GM04504 (cell line): ENCODE measurements around the gene SNX24.

Experiments
- DNase-seq: peaks from one replicate; pipeline ENCODE4 v3.0.0-alpha.2; 2012; ENCODE audit warnings: low read depth

SNX24 gene

DNA sequence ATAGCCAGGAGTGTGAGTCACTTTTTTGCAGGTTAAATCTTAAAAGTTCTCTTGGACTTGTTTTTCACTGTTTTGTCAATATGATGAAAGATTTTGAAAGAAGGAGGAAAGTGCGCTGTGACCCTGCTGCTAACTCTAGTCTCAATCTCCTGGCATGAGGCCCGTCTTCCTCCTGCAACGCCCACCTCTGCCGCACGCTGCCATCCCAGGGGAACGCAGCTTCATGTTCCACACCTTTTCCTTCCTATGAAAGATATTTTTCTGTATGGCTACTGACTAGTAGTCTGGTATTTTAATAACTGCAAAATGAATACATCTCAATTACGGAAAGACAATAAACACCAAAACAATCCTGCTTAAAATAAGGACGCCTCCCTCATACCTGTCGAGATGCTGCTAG is 182.8 kb downstream of the SNX24 start:
- DNase-seq, result no peak

DNA sequence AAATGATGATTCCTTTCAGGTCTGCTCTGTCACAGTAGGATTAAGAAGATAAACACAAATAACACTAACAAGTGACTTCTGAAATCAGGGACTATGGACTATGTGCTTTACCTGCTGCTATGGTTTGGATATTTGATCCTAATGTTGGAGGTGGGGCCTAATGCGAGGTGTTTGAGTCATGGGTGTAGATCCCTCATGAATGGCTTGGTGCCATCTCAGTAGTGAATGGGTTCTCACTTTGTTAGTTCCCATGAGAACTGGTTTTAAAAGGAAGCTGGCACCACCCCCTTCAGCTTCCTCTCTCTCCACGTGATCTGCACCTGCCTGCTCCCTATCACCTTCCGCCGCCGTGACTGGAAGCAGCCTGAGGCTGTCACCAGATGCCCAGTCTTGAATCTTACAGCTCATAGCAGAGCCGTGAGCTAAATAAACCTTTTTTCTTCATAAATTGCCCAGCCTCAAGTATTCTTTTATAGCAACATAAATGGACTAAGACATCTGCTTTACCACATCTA is 187.8 kb downstream of the SNX24 start:
- no peak for DNase-seq

DNA sequence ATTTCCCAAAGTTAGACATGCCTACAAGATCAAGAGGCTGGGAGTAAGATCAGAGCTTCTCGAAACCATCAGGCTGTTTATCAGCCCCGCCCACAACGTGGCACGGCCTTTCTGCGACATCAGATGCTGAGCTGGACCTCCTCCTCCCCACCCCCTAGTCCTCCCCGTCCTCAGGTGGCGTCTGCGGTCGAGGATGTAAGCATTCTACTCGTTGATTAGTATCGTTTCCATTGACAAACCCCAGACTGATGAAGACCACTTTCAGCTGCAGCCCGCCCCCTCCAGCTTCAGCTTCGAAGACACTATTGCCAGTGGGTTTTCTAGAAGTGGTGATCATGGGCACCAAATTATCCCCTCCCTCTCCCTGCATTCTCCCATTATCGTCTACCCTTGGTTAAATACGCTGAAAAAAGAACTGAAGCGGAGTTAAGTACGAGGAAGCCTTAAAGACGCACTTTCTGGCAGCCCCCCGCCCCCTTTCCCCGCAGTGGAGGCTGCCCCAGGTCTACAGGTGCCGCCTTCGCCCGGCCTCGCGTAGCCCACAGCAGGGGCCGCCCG is 190.0 kb downstream of the SNX24 start:
- peak; percentile 7 for DNase-seq

DNA sequence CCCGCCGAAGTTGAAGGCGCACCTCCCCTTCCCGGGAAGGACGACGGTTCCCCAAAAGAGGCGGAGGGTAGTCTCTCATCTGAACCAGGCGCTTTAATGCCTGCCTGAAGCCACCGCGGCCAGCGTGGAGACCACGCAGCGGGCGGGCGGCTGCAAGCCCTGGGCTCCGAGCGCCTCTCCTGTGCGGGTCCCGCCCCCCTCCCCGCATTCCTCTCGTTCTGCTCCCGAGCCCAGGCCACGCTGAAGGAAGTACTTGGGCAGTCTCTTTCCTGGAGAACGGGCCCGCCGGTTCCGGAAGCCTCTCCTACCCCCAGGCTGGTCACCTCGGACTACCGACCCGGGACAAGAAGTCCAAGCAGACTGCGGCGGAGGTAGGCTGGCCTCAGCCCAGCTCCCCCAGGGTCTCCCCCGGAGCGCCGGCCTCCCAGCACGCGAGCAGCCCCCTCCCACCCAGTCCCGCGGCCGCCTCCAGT is 190.5 kb downstream of the SNX24 start:
- peak; percentile 16 for DNase-seq

DNA sequence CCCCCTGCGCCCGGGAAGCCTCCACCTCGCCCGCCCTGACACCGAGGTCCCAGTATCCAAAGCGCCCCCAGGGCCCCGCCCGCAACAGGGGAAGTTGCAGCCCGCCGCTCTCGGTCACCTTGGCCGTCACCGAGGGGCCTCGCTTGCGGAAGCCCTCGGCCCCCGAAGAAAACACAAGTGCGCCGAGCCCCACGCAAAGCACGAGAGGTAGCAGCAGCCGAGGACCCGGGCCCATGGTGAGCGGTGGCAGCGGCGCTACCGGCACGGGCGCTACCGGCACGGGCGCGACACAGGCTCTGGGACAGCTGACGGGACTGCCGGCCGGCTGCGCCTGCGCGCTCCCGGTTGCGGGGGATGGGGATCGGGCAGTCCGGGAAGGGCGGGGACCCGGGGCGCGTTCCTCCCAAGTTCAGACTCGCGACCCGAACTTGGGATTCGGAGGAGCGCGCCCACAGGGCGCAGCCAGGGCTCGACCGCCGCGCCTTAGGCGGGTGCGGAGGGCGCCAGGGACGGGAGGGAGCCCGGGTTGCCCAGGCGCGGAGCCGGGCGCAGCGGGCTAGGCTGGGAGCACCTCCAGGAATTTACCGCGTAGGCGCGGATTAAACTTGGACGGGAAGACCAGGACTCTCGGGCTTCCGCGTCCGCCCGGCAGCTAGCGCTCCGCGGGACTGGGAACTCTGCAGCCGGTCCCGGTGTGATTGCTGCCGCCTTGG is 191.1 kb downstream of the SNX24 start, which contains the start of gene PPIC:
Gene PPIC, minus strand, starts transcription at position 335 of the 713 bp plus-strand sequence. Its CDS starts 100 bp downstream, at position 235.
- peak; percentile 64 for DNase-seq

DNA sequence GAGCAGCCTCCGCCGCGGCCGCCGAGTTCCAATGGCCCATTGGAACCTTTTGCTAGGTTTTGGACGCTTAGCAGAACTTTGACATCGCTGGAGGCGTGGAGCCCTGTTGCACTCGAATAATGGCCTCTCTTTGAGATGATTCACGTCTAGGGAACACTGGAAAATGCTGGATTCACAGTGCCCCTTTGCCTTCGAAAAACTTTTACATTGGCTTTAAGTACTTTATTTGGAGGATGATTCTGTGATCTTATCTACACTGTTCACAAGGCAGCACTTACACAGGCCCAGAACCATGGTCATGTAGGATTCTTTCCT is 191.6 kb downstream of the SNX24 start:
- DNase-seq, result no peak

DNA sequence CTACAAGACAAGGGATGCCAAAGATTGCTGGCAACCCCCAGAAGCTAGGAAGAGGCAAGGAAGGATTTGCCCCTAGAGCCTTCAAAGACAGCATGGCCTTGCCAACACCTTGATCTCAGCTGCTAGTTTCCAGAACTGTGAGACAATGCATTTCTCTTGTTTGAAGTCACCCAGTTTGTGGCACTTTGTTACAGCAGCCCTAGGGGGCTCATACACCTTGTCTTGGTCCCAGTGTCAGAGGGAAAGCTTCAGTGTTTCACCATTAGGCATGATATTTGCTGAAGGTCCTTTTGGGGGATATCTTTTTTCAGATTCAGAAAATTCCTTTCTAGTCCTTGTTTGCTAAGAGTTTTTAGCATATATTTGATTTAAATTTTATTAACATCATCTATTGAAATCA is 194.3 kb downstream of the SNX24 start:
- no peak for DNase-seq

DNA sequence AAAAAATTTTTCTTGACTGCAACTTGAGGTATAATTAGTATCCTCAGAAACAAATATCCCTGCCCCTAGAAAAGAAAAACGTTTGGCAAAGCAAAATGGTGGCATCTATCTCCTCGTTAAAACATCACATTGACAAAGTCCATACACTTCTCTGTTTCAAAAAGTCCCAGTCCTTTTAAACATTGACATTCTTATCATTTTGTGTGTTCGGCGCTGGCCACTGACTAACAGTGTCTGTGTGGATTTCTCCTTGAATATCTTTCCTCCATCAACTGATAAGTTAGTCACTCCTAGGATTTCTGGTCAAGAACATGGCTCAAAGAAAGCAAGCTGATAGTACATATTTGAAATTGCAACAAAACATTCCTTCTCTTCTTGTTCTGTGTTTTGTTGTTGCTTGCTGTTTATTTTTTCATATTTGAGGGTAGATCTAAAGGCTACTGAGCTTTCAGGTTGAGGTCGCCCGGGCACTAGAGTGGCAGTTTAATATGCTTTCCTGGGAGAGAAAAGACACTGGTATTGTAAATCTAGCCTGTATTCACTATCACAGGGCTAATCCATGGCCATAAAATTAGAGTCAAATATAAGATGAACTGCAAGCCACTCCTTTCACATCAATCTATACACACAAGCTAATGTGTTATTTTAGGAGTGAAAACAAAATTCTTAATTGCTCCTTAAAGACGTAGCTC is 199.7 kb downstream of the SNX24 start:
- DNase-seq, result no peak

DNA sequence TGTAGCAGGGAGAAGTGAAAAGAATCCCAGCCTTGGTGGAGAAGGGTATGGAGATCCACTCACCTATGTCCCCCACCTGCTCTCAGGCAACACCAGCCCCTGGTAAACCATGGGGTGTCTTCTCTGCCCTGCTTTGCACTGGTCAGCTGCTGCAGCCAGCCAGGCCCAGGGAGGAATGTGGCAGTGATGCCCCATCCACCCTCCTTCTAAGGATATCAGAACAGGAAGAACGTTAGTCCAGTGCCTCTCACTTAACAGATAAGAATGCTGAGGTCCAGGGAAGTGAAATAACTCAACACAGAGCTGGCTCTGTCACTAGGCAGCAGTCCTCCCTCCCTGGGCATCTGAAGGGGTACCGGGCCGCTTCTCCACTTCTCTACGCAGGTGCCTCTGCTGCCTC is 200.8 kb downstream of the SNX24 start:
- DNase-seq, result no peak

DNA sequence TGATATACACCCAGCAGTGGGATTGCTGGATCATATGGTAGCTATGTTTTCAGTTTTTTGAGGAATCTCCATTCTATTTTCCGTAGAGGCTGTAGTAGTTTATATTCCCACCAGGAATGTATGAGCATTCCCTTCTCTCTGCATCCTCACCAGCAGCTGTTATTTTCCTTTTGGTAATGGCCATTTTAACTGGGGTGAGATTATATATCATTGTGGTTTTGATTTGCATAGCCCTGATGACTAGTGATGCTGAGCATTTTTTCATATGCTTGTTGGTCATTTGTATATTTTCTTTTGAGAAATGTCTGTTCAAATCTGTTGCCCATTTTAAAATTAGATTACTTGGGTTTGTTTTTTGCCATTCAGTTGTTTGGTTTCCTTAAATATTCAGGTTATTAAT is 202.3 kb downstream of the SNX24 start:
- DNase-seq, result no peak

DNA sequence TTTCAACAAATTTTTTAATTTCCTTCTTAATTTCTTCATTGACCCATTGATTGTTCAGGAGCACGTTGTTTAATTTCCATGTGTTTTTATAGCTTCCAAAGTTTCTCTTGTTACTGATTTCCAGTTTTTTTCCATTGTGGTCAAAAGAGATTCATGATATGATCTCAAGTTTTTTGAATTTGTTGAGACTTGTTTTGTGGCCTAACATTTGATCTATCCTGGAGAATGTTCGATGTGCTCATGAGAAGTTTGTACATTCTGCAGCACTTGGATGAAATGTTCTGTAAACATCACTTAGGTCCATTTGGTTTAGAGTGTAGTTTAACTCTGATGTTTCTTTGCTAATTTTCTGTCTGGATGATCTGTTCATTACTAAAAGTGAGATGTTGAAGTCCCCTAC is 205.8 kb downstream of the SNX24 start:
- DNase-seq, result no peak
